Nephron (organoid): Measurements from ENCODE around the gene CCDC192.
A peak's percentile ranks its signal among the peaks of the same experiment; 100 is the strongest.

Experiments used
- H3K27ac Mint-ChIP-seq, 3 experiments: 2 replicates each; pipeline ENCODE4 v1.8.0; 2020; ENCODE audit warnings: mixed read lengths in 3 of 3, mild to moderate bottlenecking in 2 of 3, moderate library complexity in 1 of 3
- H3K27me3 Mint-ChIP-seq: 2 replicates; pipeline ENCODE4 v1.8.0; 2021; ENCODE audit warnings: low read depth, mild to moderate bottlenecking, moderate library complexity, mixed read lengths
- H3K36me3 Mint-ChIP-seq: 2 replicates; pipeline ENCODE4 v1.8.0; 2020; ENCODE audit warnings: low read depth, mixed read lengths
- H3K4me1 Mint-ChIP-seq: 2 replicates; pipeline ENCODE4 v1.8.0; 2020; ENCODE audit warnings: mixed read lengths
- H3K4me3 Mint-ChIP-seq, 3 experiments: 2 replicates each; pipeline ENCODE4 v1.8.0; 2020; ENCODE audit warnings: mild to moderate bottlenecking in 3 of 3, mixed read lengths in 3 of 3, moderate library complexity in 2 of 3
- H3K9me3 Mint-ChIP-seq: 2 replicates; pipeline ENCODE4 v1.8.0; 2020; ENCODE audit warnings: mixed read lengths
- CTCF ChIP-seq, 3 experiments: fragments of 200-600 bp; sonication (generic); IDR thresholded peaks; one replicate each; pipeline ENCODE4 v1.5.0; 2021; ENCODE audit warnings: antibody characterized with exemption in 3 of 3; ENCODE audit not compliant: unreplicated experiment in 3 of 3

Gene CCDC192

GRCh38 chr5:127702926-127703561 lies at the start of gene CCDC192:
Gene CCDC192, plus strand, starts transcription at chr5:127703391. Its CDS starts 55 bp downstream, at chr5:127703446.
- Mint-ChIP-seq H3K27me3 (no peaks in the 10 kb centered on the region), H3K36me3 (no peaks in the 10 kb centered on the region), H3K4me1 (peaks cover 8% of the 10 kb centered on the region), H3K4me3 (no peak within 1 kb of the TSS), H3K27ac (no peak within 1 kb of the TSS), H3K9me3 (no peaks in the 10 kb centered on the region)
- no peak for TF ChIP-seq CTCF (IDR thresholded peaks at IDR 0.05; ENCODE audit: unreplicated experiment in 3 of 3)

- Mint-ChIP-seq H3K27ac (no peak overlapping the region), H3K27me3 (no peaks in the 10 kb centered on the region), H3K9me3 (no peaks in the 10 kb centered on the region), H3K4me1 (peaks cover 30% of the 10 kb centered on the region), H3K4me3 (no peak overlapping the region), H3K36me3 (no peaks in the 10 kb centered on the region)
- no peak for TF ChIP-seq CTCF (IDR thresholded peaks at IDR 0.05; ENCODE audit: unreplicated experiment in 3 of 3)
Measured at GRCh38 chr5:127656825-127657224, 46.4 kb upstream of the CCDC192 start.

GRCh38 chr5:127660047-127660733 lies 43.0 kb upstream of the CCDC192 start:
- Mint-ChIP-seq H3K27me3 (no peaks in the 10 kb centered on the region), H3K9me3 (no peaks in the 10 kb centered on the region), H3K4me1 (peaks cover 35% of the 10 kb centered on the region), H3K36me3 (no peaks in the 10 kb centered on the region), H3K27ac (peak overlapping the region; percentile 18 to 35 (median 24)), H3K4me3 (no peak overlapping the region)
- no peak for TF ChIP-seq CTCF (IDR thresholded peaks at IDR 0.05; ENCODE audit: unreplicated experiment in 3 of 3)

- H3K27ac Mint-ChIP-seq: no peak overlapping the region
- TF ChIP-seq CTCF (IDR thresholded peaks at IDR 0.05; ENCODE audit: unreplicated experiment in 3 of 3): no peak
- H3K9me3 Mint-ChIP-seq: no peaks in the 10 kb centered on the region
- H3K4me1 Mint-ChIP-seq: peaks cover 54% of the 10 kb centered on the region
- H3K36me3 Mint-ChIP-seq: no peaks in the 10 kb centered on the region
- no peaks in the 10 kb centered on the region for H3K27me3 Mint-ChIP-seq
- no peak overlapping the region for H3K4me3 Mint-ChIP-seq
Measured at GRCh38 chr5:127664093-127664492, 39.1 kb upstream of the CCDC192 start.

GRCh38 chr5:127665641-127666040 lies 37.5 kb upstream of the CCDC192 start:
- Mint-ChIP-seq H3K27me3 (no peaks in the 10 kb centered on the region), H3K4me1 (peaks cover 41% of the 10 kb centered on the region), H3K36me3 (no peaks in the 10 kb centered on the region), H3K27ac (no peak overlapping the region), H3K4me3 (no peak overlapping the region), H3K9me3 (no peaks in the 10 kb centered on the region)
- TF ChIP-seq CTCF (IDR thresholded peaks at IDR 0.05; ENCODE audit: unreplicated experiment in 3 of 3): no peak
